Measurements from ENCODE around the gene CLCNKB.

CLCNKB gene

GRCh38 chr1:16101623-16102022 is 58.0 kb downstream of the CLCNKB start:
- TF ChIP-seq CTCF (IDR thresholded peaks at IDR 0.05; ENCODE audit: low read depth, low read length, missing control alignments): no peak
- no peak overlapping the region for H3K27ac ChIP-seq
- H3K4me3 ChIP-seq (ENCODE audit: low read depth, low read length): no peak overlapping the region
- in situ Hi-C loops (cut with HindIII; ENCODE audit: low pct_ligation_motif_present, low sequenced_read_pairs): no loop called here
- no peaks in the 10 kb centered on the region for H3K36me3 ChIP-seq (replicated peaks)
- no peak for DNase-seq
- H3K27me3 ChIP-seq (replicated peaks): no peaks in the 10 kb centered on the region
